Spleen (tissue), 7 donors: Measurements from ENCODE around the gene GAL3ST1.

Experiments
- CTCF ChIP-seq, 11 experiments: fragments of 200-600 bp in 7 of 11; fragments of 450-650 bp in 4 of 11; sonication (generic) in 4 of 11; IDR thresholded peaks in 8 of 11; conservative IDR thresholded peaks in 3 of 11; 1 replicate in 7 of 11; 2 replicates in 4 of 11; pipeline versions ENCODE4 v1.4.0 to v1.8.0; 2016 to 2021; ENCODE audit warnings: antibody characterized with exemption in 11 of 11, inconsistent platforms in 4 of 11, mild to moderate bottlenecking in 1 of 11
- POLR2A ChIP-seq, 3 donors: fragments of 450-650 bp; IDR thresholded peaks; one replicate each; pipeline ENCODE4 v1.5.1; 2017; ENCODE audit warnings: antibody characterized with exemption in 3 of 3, mild to moderate bottlenecking in 1 of 3
- donor health status: DM: no; HTN: no; CAD: no; lungs with moderate emphysema.
- donor health status: DM: no; HTN: no; CAD: no.
- donor health status: DM: no; HTN: no; CAD: no.

DNA sequence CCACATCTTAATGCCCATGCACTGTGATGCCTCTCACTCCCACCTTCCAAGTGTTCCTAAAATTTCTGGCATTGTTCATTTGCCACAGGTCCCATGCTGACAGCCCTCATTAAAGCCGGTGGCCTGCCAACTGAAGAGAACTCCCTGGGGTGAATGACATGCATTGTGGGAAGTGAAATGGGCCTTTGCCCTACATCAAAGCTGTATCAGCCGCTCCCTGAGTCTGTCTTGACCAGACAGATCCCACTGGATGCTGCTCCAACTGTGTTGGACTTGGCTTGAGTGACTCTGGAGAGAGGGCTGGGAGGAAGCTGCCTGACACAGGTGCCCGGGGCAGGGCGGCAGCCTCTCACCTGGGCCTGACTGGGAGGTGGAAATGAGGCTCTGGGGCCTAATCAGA lies 60.2 kb downstream of the GAL3ST1 start:
- TF ChIP-seq CTCF (IDR thresholded peaks at IDR 0.05 in 8 of 11, conservative IDR thresholded peaks at IDR 0.05 in 3 of 11) (no peak), POLR2A (IDR thresholded peaks at IDR 0.05) (no peak)
